Activated CD8-positive, alpha-beta memory T cell treated with anti-CD3 and anti-CD28 coated beads, Interleukin-2, amount 50 U/mL, for 1 hour (primary cell): Measurements from ENCODE around the gene JPH3.
A peak's percentile ranks its signal among the peaks of the same experiment; 100 is the strongest.

Experiments
- DNase-seq: peaks from one replicate; pipeline ENCODE4 v3.0.0-alpha.2; 2020; ENCODE audit errors: extremely low read depth

Gene JPH3

GRCh38 chr16:87626905-87627304 is 24.6 kb downstream of the JPH3 start:
- no peak for DNase-seq

- no peak for DNase-seq
These were observed 25.4 kb downstream of the JPH3 start for GRCh38 chr16:87627542-87628245.

GRCh38 chr16:87628246-87628923 is 26.1 kb downstream of the JPH3 start:
- no peak for DNase-seq

- no peak for DNase-seq
These were observed 26.6 kb downstream of the JPH3 start for GRCh38 chr16:87628940-87629339.

GRCh38 chr16:87631067-87631466 is 28.8 kb downstream of the JPH3 start:
- DNase-seq = no peak

- DNase-seq = no peak
These were observed 32.1 kb downstream of the JPH3 start for GRCh38 chr16:87634411-87634810.

GRCh38 chr16:87635541-87636049 is 33.3 kb downstream of the JPH3 start:
- peak; percentile 37 for DNase-seq

GRCh38 chr16:87636050-87636684 is 33.9 kb downstream of the JPH3 start:
- peak; percentile 64 for DNase-seq

- DNase-seq = no peak
These were observed 34.4 kb downstream of the JPH3 start for GRCh38 chr16:87636741-87637140.

- DNase-seq = no peak
These were observed 35.0 kb downstream of the JPH3 start for GRCh38 chr16:87637357-87637756.

GRCh38 chr16:87638736-87639135 is 36.4 kb downstream of the JPH3 start:
- no peak for DNase-seq

GRCh38 chr16:87641721-87642120 is 39.4 kb downstream of the JPH3 start:
- DNase-seq = no peak

GRCh38 chr16:87642491-87642890 is 40.2 kb downstream of the JPH3 start:
- DNase-seq = no peak

GRCh38 chr16:87644186-87644585 is 41.9 kb downstream of the JPH3 start:
- no peak for DNase-seq

- DNase-seq = no peak
These were observed 42.3 kb downstream of the JPH3 start for GRCh38 chr16:87644596-87644995.

GRCh38 chr16:87645802-87646201 is 43.5 kb downstream of the JPH3 start:
- DNase-seq = no peak

GRCh38 chr16:87647431-87648185 is 45.3 kb downstream of the JPH3 start:
- DNase-seq = no peak

- no peak for DNase-seq
These were observed 45.9 kb downstream of the JPH3 start for GRCh38 chr16:87648236-87648635.

GRCh38 chr16:87648698-87649487 is 46.6 kb downstream of the JPH3 start:
- no peak for DNase-seq

GRCh38 chr16:87652386-87652785 is 50.1 kb downstream of the JPH3 start:
- DNase-seq = no peak

- DNase-seq = no peak
These were observed 50.5 kb downstream of the JPH3 start for GRCh38 chr16:87652799-87653198.
